Neural progenitor cell (in vitro differentiated cells): ENCODE results near the gene METAP2.

ENCODE experiments used
- CTCF ChIP-seq: fragments of 200-600 bp; sonication (generic); IDR thresholded peaks from 2 replicates; pipeline ENCODE4 v1.5.1; 2017; ENCODE audit warnings: antibody characterized with exemption, mild to moderate bottlenecking
- EZH2 ChIP-seq: fragments of 200-600 bp; sonication (generic); IDR thresholded peaks from 2 replicates; pipeline ENCODE4 v1.6.1; 2017; ENCODE audit warnings: antibody characterized with exemption, mild to moderate bottlenecking, moderate library complexity
- EZH2phosphoT487 ChIP-seq: fragments of 200-600 bp; sonication (generic); IDR thresholded peaks from 2 replicates; pipeline ENCODE4 v1.6.1; 2017; ENCODE audit warnings: antibody characterized with exemption

- no peak for TF ChIP-seq CTCF
- no peak for TF ChIP-seq EZH2phosphoT487
- no peak for TF ChIP-seq EZH2
Observed at GRCh38 chr12:95462551-95462950, 11.4 kb upstream of the METAP2 start.
